Nephron (organoid): ENCODE data around the gene CRYGB.
"Not testable (repeated sequence)": the region's sequence is repeated elsewhere in the genome, so short reads cannot be mapped to it uniquely, and the experiment has no call there.

Source experiments
- H3K27ac Mint-ChIP-seq, 3 experiments: 2 replicates each; pipeline ENCODE4 v1.8.0; 2020; ENCODE audit warnings: mixed read lengths in 3 of 3, mild to moderate bottlenecking in 2 of 3, moderate library complexity in 1 of 3
- H3K27me3 Mint-ChIP-seq: 2 replicates; pipeline ENCODE4 v1.8.0; 2021; ENCODE audit warnings: low read depth, mild to moderate bottlenecking, moderate library complexity, mixed read lengths
- H3K36me3 Mint-ChIP-seq: 2 replicates; pipeline ENCODE4 v1.8.0; 2020; ENCODE audit warnings: low read depth, mixed read lengths
- H3K4me1 Mint-ChIP-seq: 2 replicates; pipeline ENCODE4 v1.8.0; 2020; ENCODE audit warnings: mixed read lengths
- H3K4me3 Mint-ChIP-seq, 3 experiments: 2 replicates each; pipeline ENCODE4 v1.8.0; 2020; ENCODE audit warnings: mild to moderate bottlenecking in 3 of 3, mixed read lengths in 3 of 3, moderate library complexity in 2 of 3
- H3K9me3 Mint-ChIP-seq: 2 replicates; pipeline ENCODE4 v1.8.0; 2020; ENCODE audit warnings: mixed read lengths
- TF ChIP-seq, protein P1 (sequence below), 3 experiments: fragments of 200-600 bp; sonication (generic); IDR thresholded peaks; one replicate each; pipeline ENCODE4 v1.5.0; 2021; ENCODE audit warnings: antibody characterized with exemption in 3 of 3; ENCODE audit not compliant: unreplicated experiment in 3 of 3

CRYGB gene

DNA sequence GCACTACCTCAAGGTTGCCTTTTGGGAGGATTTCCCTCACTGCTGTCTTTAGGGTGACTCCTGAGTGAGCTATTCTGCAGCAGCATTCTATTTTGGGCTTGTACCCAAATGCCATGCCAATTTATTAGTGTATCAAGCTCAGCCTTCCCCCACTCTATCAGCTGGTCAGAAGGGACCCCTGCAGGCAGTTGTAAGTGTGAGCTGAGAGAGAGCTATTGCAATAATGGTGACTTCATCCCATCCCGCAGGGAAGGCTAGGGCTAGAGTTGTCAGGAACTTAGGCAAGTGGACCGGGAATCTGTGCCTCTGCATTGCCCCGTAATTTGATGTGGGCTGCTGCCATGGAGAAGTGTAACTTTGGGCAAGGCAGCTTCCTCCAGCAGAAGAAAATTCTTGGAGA, 1.8 kb upstream of the CRYGB start:
- Mint-ChIP-seq H3K4me3 (no peak overlapping the region), H3K9me3 (peaks cover 9% of the 10 kb centered on the region), H3K27ac (no peak overlapping the region), H3K27me3 (peaks cover 4% of the 10 kb centered on the region), H3K4me1 (peaks cover 12% of the 10 kb centered on the region), H3K36me3 (no peaks in the 10 kb centered on the region)
- TF ChIP-seq, protein P1, sequence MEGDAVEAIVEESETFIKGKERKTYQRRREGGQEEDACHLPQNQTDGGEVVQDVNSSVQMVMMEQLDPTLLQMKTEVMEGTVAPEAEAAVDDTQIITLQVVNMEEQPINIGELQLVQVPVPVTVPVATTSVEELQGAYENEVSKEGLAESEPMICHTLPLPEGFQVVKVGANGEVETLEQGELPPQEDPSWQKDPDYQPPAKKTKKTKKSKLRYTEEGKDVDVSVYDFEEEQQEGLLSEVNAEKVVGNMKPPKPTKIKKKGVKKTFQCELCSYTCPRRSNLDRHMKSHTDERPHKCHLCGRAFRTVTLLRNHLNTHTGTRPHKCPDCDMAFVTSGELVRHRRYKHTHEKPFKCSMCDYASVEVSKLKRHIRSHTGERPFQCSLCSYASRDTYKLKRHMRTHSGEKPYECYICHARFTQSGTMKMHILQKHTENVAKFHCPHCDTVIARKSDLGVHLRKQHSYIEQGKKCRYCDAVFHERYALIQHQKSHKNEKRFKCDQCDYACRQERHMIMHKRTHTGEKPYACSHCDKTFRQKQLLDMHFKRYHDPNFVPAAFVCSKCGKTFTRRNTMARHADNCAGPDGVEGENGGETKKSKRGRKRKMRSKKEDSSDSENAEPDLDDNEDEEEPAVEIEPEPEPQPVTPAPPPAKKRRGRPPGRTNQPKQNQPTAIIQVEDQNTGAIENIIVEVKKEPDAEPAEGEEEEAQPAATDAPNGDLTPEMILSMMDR (IDR thresholded peaks at IDR 0.05; ENCODE audit: unreplicated experiment in 3 of 3) = no peak

GRCh38 chr2:208147008-208147407, 1.1 kb upstream of the CRYGB start:
- Mint-ChIP-seq H3K4me3 (no peak overlapping the region), H3K9me3 (peaks cover 9% of the 10 kb centered on the region), H3K27ac (no peak overlapping the region), H3K4me1 (peaks cover 19% of the 10 kb centered on the region), H3K36me3 (no peaks in the 10 kb centered on the region), H3K27me3 (peaks cover 4% of the 10 kb centered on the region)
- TF ChIP-seq, protein P1 (IDR thresholded peaks at IDR 0.05; ENCODE audit: unreplicated experiment in 3 of 3) = no peak

DNA sequence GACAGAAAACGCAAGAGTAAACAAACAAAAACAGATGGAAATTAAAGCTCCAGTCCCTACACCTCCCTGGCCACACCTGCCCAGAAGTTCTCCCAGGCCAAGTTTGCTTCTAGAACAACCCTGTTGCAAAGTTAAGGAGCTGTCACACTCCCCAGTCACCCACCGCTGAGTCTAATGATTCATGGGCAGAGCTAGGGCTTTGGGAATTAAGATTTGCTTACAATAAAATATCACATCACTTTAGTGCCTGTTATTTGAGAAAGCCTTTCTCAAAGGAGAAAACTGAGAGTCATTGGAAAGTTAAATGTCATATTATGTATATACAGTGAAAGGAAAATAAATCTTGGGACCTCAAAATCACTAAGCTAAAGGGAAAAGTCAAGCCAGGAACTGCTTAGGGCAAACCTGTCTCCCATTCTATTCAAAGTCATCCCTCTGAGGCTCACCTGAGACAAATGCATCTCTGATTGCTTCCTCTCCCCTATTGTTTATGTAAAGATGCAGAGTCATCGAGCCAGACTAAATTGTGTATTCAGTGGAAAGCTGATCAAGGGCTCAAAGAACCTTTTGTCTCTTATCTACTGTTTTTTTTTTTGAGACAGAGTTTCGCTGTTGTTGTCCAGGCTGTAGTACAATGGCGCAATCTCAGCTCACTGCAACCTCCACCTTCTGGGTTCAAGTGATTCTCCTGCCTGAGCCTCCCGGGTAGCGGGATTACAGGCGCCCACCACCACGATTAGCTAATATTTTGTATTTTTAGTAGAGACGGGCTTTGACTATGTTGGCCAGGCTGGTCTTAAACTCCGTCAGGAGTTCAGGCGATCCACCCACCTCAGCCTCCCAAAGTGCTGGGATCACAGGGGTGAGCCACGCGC, 2.8 kb downstream of the CRYGB start:
- TF ChIP-seq, protein P1 (IDR thresholded peaks at IDR 0.05; ENCODE audit: unreplicated experiment in 3 of 3) = no peak
- H3K4me1 Mint-ChIP-seq = peaks cover 22% of the 10 kb centered on the region
- no peak overlapping the region for H3K4me3 Mint-ChIP-seq
- peak overlapping the region; percentile 16 to 66 (median 49) for H3K27ac Mint-ChIP-seq
- peaks cover 4% of the 10 kb centered on the region for H3K27me3 Mint-ChIP-seq
- H3K36me3 Mint-ChIP-seq = no peaks in the 10 kb centered on the region
- H3K9me3 Mint-ChIP-seq = no peaks in the 10 kb centered on the region

DNA sequence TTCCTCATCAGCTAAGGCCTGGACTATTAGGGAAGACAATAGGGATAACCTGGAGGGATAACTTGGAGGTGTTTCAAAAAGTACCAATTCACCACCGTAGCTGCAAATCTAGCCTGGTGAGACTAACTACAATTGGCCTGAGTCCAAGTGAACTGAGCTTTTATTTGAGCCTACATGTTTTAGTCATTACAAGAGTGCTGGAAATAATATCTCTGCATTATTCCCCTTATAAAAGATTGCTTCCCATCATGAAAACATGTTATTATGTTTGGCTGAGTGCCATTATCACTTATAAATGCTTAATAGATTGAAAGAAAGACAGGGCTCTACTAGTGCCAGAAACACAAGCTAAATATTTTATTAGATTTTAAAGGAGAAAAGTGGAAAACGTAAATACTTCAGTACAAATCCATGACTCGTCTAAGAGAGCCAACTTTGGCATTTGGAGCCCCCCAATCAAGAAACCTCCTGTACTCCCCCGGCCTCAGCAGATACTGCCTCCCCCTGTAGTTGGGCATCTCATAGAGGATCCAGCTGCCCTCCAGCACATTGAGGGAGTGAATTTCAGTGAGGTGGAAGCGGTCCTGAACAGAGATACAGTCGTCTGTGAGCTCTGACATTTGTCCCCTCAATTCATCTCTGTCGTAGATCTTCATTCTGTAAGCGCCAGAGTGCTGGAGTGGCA, 3.6 kb downstream of the CRYGB start:
- H3K4me1 Mint-ChIP-seq = peaks cover 22% of the 10 kb centered on the region
- H3K27ac Mint-ChIP-seq = peak overlapping the region; percentile 16 to 66 (median 49)
- TF ChIP-seq, protein P1 (IDR thresholded peaks at IDR 0.05; ENCODE audit: unreplicated experiment in 3 of 3) = no peak
- no peaks in the 10 kb centered on the region for H3K9me3 Mint-ChIP-seq
- H3K36me3 Mint-ChIP-seq = no peaks in the 10 kb centered on the region
- no peak overlapping the region for H3K4me3 Mint-ChIP-seq
- H3K27me3 Mint-ChIP-seq = peaks cover 4% of the 10 kb centered on the region

GRCh38 chr2:208139447-208139846, 6.5 kb downstream of the CRYGB start:
- Mint-ChIP-seq H3K4me1 (peaks cover 30% of the 10 kb centered on the region), H3K9me3 (no peaks in the 10 kb centered on the region), H3K36me3 (no peaks in the 10 kb centered on the region), H3K4me3 (no peak overlapping the region), H3K27me3 (no peaks in the 10 kb centered on the region), H3K27ac (no peak overlapping the region)
- TF ChIP-seq, protein P1 (IDR thresholded peaks at IDR 0.05; ENCODE audit: unreplicated experiment in 3 of 3) = no peak

DNA sequence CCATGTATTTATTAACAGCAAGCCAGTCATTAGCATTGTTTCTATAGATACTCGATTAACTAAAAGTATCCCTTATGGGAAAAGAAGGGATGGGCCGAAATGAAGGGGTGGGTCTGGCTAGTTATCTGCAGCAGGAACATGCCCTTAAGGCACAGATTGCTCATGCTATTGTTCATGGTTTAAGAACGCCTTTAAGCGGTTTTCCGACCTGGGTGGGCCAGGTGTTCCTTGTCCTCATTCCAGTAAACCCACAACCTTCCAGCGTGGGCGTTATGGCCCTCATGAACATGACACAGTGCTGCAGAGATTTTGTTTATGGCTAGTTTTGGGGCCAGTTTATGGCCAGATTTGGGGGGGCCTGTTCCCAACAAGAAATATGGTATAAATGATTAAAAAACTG, 7.6 kb downstream of the CRYGB start:
- not testable (repeated sequence) for H3K9me3 Mint-ChIP-seq, H3K36me3 Mint-ChIP-seq, H3K27ac Mint-ChIP-seq, H3K27me3 Mint-ChIP-seq, H3K4me3 Mint-ChIP-seq
- peaks cover 28% of the 10 kb centered on the region for H3K4me1 Mint-ChIP-seq
